H9 (cell line): Measurements from ENCODE around the gene FTO. TPM values are rescaled to one million over a fixed set of nuclear protein-coding genes. Genes with fewer than 3 reads are reported as not detected.

Experiments
- DNase-seq: peaks from one replicate; pipeline ENCODE4 v3.0.0-alpha.2; 2017
- H2AFZ ChIP-seq: one replicate; pipeline ENCODE4 v1.6.1; 2013; ENCODE audit warnings: mild to moderate bottlenecking, low read length, control low read depth, moderate library complexity
- H2AK5ac ChIP-seq: 2 replicates; pipeline ENCODE4 v1.6.1; 2013; ENCODE audit warnings: low read length, control low read depth, mixed read lengths; ENCODE audit not compliant: insufficient read length
- H2BK120ac ChIP-seq: one replicate; pipeline ENCODE4 v1.6.1; 2013; ENCODE audit warnings: low read depth, mild to moderate bottlenecking, low read length, control low read depth, inconsistent platforms; ENCODE audit not compliant: poor library complexity, severe bottlenecking
- H2BK12ac ChIP-seq: 2 replicates; pipeline ENCODE4 v1.6.1; 2013; ENCODE audit warnings: low read length, control low read depth, mixed read lengths, low read depth; ENCODE audit not compliant: insufficient read length
- H2BK15ac ChIP-seq: 2 replicates; pipeline ENCODE4 v1.6.1; 2013; ENCODE audit warnings: low read depth, low read length, control low read depth
- H2BK20ac ChIP-seq: one replicate; pipeline ENCODE4 v1.6.1; 2013; ENCODE audit warnings: low read depth, mild to moderate bottlenecking, low read length, control low read depth, inconsistent platforms; ENCODE audit not compliant: poor library complexity, severe bottlenecking
- H2BK5ac ChIP-seq: 2 replicates; pipeline ENCODE4 v1.6.1; 2013; ENCODE audit warnings: low read length, control low read depth, mixed read lengths; ENCODE audit not compliant: insufficient read length
- H3K14ac ChIP-seq: 2 replicates; pipeline ENCODE4 v1.6.1; 2013; ENCODE audit warnings: low read length, control low read depth; ENCODE audit not compliant: insufficient read depth
- H3K18ac ChIP-seq: 2 replicates; pipeline ENCODE4 v1.6.1; 2013; ENCODE audit warnings: low read depth, mild to moderate bottlenecking, mixed read lengths, low read length, control low read depth; ENCODE audit not compliant: insufficient read length
- H3K23ac ChIP-seq: 2 replicates; pipeline ENCODE4 v1.6.1; 2013; ENCODE audit warnings: low read length, control low read depth, mixed read lengths, low read depth; ENCODE audit not compliant: insufficient read length
- H3K23me2 ChIP-seq: 2 replicates; pipeline ENCODE4 v1.6.1; 2013; ENCODE audit warnings: low read depth, mild to moderate bottlenecking, mixed read lengths, low read length, control low read depth; ENCODE audit not compliant: insufficient read length, poor library complexity, severe bottlenecking
- H3K27ac ChIP-seq: 2 replicates; pipeline ENCODE4 v1.5.1; 2013; ENCODE audit warnings: low read length, control low read depth, mixed read lengths, low read depth; ENCODE audit not compliant: insufficient read length
- H3K27me3 ChIP-seq: 2 replicates; pipeline ENCODE4 v1.6.1; 2013; ENCODE audit warnings: low read length, control low read depth, inconsistent platforms; ENCODE audit not compliant: insufficient read depth
- H3K4ac ChIP-seq: 2 replicates; pipeline ENCODE4 v1.6.1; 2013; ENCODE audit warnings: low read depth, mild to moderate bottlenecking, control low read depth, inconsistent platforms, low read length, moderate library complexity
- H3K4me1 ChIP-seq: 2 replicates; pipeline ENCODE4 v1.6.1; 2013; ENCODE audit warnings: low read length, control low read depth, inconsistent platforms; ENCODE audit not compliant: insufficient read depth
- H3K4me2 ChIP-seq: 2 replicates; pipeline ENCODE4 v1.6.1; 2013; ENCODE audit warnings: low read length, control low read depth, mixed read lengths; ENCODE audit not compliant: insufficient read length, insufficient read depth
- H3K56ac ChIP-seq: 2 replicates; pipeline ENCODE4 v1.6.1; 2013; ENCODE audit warnings: low read depth, mild to moderate bottlenecking, mixed read lengths, low read length, control low read depth; ENCODE audit not compliant: insufficient read length
- H3K79me1 ChIP-seq: 2 replicates; pipeline ENCODE4 v1.6.1; 2013; ENCODE audit warnings: low read depth, mild to moderate bottlenecking, moderate library complexity, low read length, control low read depth, inconsistent platforms; ENCODE audit not compliant: insufficient read depth, poor library complexity, severe bottlenecking
- H3K79me2 ChIP-seq: 2 replicates; pipeline ENCODE4 v1.6.1; 2013; ENCODE audit warnings: low read length, control low read depth, inconsistent platforms; ENCODE audit not compliant: insufficient read depth
- H3K9ac ChIP-seq: 2 replicates; pipeline ENCODE4 v1.6.1; 2013; ENCODE audit warnings: low read length, control low read depth, mixed read lengths; ENCODE audit not compliant: insufficient read length; ENCODE audit errors: extremely low read depth
- H3K9me3 ChIP-seq: one replicate; pipeline ENCODE4 v1.6.1; 2013; ENCODE audit warnings: low read depth, low read length, inconsistent platforms; ENCODE audit not compliant: control insufficient read depth
- H3T11ph ChIP-seq: one replicate; pipeline ENCODE4 v1.6.1; 2013; ENCODE audit warnings: mild to moderate bottlenecking, low read length, control low read depth, inconsistent platforms
- H4K20me1 ChIP-seq: one replicate; pipeline ENCODE4 v1.6.1; 2013; ENCODE audit not compliant: control insufficient read depth, insufficient read length, insufficient read depth
- H4K5ac ChIP-seq: 2 replicates; pipeline ENCODE4 v1.6.1; 2013; ENCODE audit warnings: low read depth, mild to moderate bottlenecking, mixed read lengths, low read length, control low read depth; ENCODE audit not compliant: insufficient read length
- H4K8ac ChIP-seq: replicated peaks from 2 replicates; pipeline ENCODE4 v1.6.1; 2013; ENCODE audit warnings: low read length, control low read depth, mixed read lengths, low read depth; ENCODE audit not compliant: insufficient read length
- H4K91ac ChIP-seq: 2 replicates; pipeline ENCODE4 v1.6.1; 2013; ENCODE audit warnings: low read depth, mild to moderate bottlenecking, moderate library complexity, mixed read lengths, low read length, control low read depth; ENCODE audit not compliant: insufficient read length
- H3K27ac Mint-ChIP-seq, 3 experiments: 2 replicates in 2 of 3; 3 replicates in 1 of 3; pipeline ENCODE4 v1.8.0; 2020 to 2021; ENCODE audit warnings: mixed read lengths in 3 of 3, mild to moderate bottlenecking in 1 of 3, moderate library complexity in 1 of 3
- H3K27me3 Mint-ChIP-seq: 2 replicates; pipeline ENCODE4 v1.8.0; 2021; ENCODE audit warnings: low read depth, mild to moderate bottlenecking, moderate library complexity, mixed read lengths
- H3K36me3 Mint-ChIP-seq, 3 experiments: 2 replicates in 2 of 3; 3 replicates in 1 of 3; pipeline ENCODE4 v1.8.0; 2020 to 2021; ENCODE audit warnings: low read depth in 3 of 3, mixed read lengths in 3 of 3; ENCODE audit not compliant: insufficient read depth in 1 of 3
- H3K4me1 Mint-ChIP-seq, 2 experiments: 2 replicates each; pipeline ENCODE4 v1.8.0; 2020; ENCODE audit warnings: mixed read lengths in 2 of 2
- H3K4me3 Mint-ChIP-seq, 2 experiments: 2 replicates in 1 of 2; 3 replicates in 1 of 2; pipeline ENCODE4 v1.8.0; 2020 to 2021; ENCODE audit warnings: mild to moderate bottlenecking in 2 of 2, mixed read lengths in 2 of 2, moderate library complexity in 1 of 2
- H3K9me3 Mint-ChIP-seq, 2 experiments: 2 replicates in 1 of 2; 3 replicates in 1 of 2; pipeline ENCODE4 v1.8.0; 2020; ENCODE audit warnings: mild to moderate bottlenecking in 2 of 2, mixed read lengths in 2 of 2, moderate library complexity in 1 of 2
- WGBS: extraction: QIAGEN DNeasy Blood & Tissue Kit; methylation state at CpG from one replicate; pipeline ENCODE4 v1.1.7; 2013; ENCODE audit warnings: missing lambda C conversion rate, low lambda C conversion rate, mixed read lengths; ENCODE audit not compliant: insufficient read length; ENCODE audit errors: extremely low coverage; 5-methylcytosine and 5-hydroxymethylcytosine counted together
- total RNA-seq: library from RNA; stranded (reverse); gene quantifications from 2 replicates; pipeline ENCODE4 v1.2.1, GENCODE V29; 2021
- TF ChIP-seq, protein P1 (sequence below): fragments of 200-600 bp; sonication (generic); conservative IDR thresholded peaks from 3 replicates; pipeline ENCODE4 v1.8.0; 2021; ENCODE audit warnings: antibody characterized with exemption, mild to moderate bottlenecking

Gene FTO
- total RNA-seq, 1 experiment from 2014 or later, result 67.9 TPM

DNA sequence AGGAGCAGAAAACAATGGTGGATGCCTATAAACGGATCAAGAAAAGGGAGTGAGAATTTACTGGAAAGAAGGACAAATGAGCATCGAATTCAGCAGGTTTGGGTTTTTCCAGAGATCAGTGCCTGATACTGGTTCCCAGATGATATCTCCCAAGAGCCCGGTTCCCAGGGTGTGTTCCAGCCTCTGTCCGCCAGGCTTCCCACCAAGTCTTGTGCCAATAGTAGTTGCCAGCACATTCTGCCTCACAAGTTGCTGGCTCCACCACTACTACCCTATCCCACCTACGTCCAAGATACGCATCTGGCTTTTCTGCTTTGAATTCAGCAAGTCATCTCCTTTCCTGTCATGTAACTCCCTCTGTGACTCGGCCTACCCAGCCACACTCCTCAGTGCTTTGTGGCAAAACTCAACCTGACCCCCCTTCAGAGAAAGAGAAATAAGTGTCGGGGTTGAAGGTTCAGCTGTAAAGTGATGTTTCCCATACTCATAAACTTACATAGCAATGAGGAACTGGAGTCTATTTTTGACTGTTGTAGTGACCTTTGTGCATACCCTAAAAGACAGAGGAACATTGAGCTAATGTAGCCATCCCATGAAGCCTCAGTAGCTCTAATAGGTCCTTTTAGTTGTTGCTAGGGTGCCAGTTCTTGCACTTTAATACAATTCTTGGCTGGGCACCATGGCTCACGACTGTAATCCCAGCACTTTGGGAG lies 305.7 kb downstream of the FTO start:
- Histone ChIP-seq H2BK5ac (no peak overlapping the region), H3K4me2 (no peak overlapping the region), H3K4me1 (no peaks in the 10 kb centered on the region), H2BK120ac (no peak overlapping the region), H3K9me3 (no peaks in the 10 kb centered on the region), H4K8ac (no peak overlapping the region), H3K56ac (no peak overlapping the region), H2BK12ac (no peak overlapping the region), H3T11ph (no peak overlapping the region), H3K23ac (no peak overlapping the region), H2AK5ac (no peak overlapping the region), H3K79me2 (no peaks in the 10 kb centered on the region), H2BK15ac (no peak overlapping the region), H3K18ac (no peak overlapping the region), H3K4ac (no peak overlapping the region), H4K20me1 (no peaks in the 10 kb centered on the region), H3K9ac (no peak overlapping the region), H2BK20ac (no peak overlapping the region), H3K27me3 (no peaks in the 10 kb centered on the region), H4K91ac (no peak overlapping the region), H3K14ac (no peak overlapping the region), H3K79me1 (no peaks in the 10 kb centered on the region), H3K23me2 (no peaks in the 10 kb centered on the region), H3K27ac (no peak overlapping the region), H4K5ac (no peak overlapping the region), H2AFZ (no peak overlapping the region)
- Mint-ChIP-seq H3K27me3 (no peaks in the 10 kb centered on the region), H3K36me3 (peaks cover 8% of the 10 kb centered on the region in 3 experiments; a peak in 3 of 7 replicates), H3K9me3 (peaks cover 3 to 10% of the 10 kb centered on the region in 2 experiments; a peak in 4 of 5 replicates), H3K4me3 (no peak overlapping the region), H3K27ac (no peak overlapping the region), H3K4me1 (peaks cover 0 to 5% of the 10 kb centered on the region in 2 experiments; a peak in 2 of 4 replicates)
- TF ChIP-seq, protein P1, sequence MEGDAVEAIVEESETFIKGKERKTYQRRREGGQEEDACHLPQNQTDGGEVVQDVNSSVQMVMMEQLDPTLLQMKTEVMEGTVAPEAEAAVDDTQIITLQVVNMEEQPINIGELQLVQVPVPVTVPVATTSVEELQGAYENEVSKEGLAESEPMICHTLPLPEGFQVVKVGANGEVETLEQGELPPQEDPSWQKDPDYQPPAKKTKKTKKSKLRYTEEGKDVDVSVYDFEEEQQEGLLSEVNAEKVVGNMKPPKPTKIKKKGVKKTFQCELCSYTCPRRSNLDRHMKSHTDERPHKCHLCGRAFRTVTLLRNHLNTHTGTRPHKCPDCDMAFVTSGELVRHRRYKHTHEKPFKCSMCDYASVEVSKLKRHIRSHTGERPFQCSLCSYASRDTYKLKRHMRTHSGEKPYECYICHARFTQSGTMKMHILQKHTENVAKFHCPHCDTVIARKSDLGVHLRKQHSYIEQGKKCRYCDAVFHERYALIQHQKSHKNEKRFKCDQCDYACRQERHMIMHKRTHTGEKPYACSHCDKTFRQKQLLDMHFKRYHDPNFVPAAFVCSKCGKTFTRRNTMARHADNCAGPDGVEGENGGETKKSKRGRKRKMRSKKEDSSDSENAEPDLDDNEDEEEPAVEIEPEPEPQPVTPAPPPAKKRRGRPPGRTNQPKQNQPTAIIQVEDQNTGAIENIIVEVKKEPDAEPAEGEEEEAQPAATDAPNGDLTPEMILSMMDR, result no peak
- no CpG with 5 or more reads among the region's 9 CpGs for WGBS
- no peak for DNase-seq
